Hepatocyte (in vitro differentiated cells): Measurements from ENCODE around the gene MGMT. TPM values are rescaled to one million over a fixed set of nuclear protein-coding genes. Genes with fewer than 3 reads are reported as not detected.

ENCODE experiments used
- DNase-seq: peaks from one replicate; pipeline ENCODE4 v3.0.0-alpha.2; 2016; ENCODE audit warnings: low spot score
- H2AFZ ChIP-seq: fragments of 200-600 bp; sonication (generic); 2 replicates; pipeline ENCODE4 v1.6.0; 2016; ENCODE audit warnings: antibody characterized with exemption, mild to moderate bottlenecking
- H3K27ac ChIP-seq: fragments of 200-600 bp; sonication (generic); 2 replicates; pipeline ENCODE4 v1.5.1; 2016; ENCODE audit warnings: mild to moderate bottlenecking
- H3K27me3 ChIP-seq: fragments of 200-600 bp; sonication (generic); 2 replicates; pipeline ENCODE4 v1.6.1; 2016
- H3K36me3 ChIP-seq: fragments of 200-600 bp; sonication (generic); replicated peaks from 2 replicates; pipeline ENCODE4 v1.5.1; 2016; ENCODE audit warnings: low read depth; ENCODE audit not compliant: insufficient read depth
- H3K4me1 ChIP-seq: fragments of 200-600 bp; sonication (generic); 2 replicates; pipeline ENCODE4 v1.5.1; 2016; ENCODE audit warnings: mild to moderate bottlenecking, moderate library complexity; ENCODE audit not compliant: insufficient read depth
- H3K4me2 ChIP-seq: fragments of 200-600 bp; sonication (generic); 2 replicates; pipeline ENCODE4 v1.6.0; 2016
- H3K4me3 ChIP-seq: fragments of 200-600 bp; sonication (generic); 2 replicates; pipeline ENCODE4 v1.5.1; 2016; ENCODE audit warnings: mild to moderate bottlenecking
- H3K79me2 ChIP-seq: fragments of 200-600 bp; sonication (generic); 2 replicates; pipeline ENCODE4 v1.6.0; 2017; ENCODE audit warnings: mild to moderate bottlenecking
- H3K9me2 ChIP-seq: fragments of 200-600 bp; sonication (generic); replicated peaks from 2 replicates; pipeline ENCODE4 v1.6.0; 2017; ENCODE audit warnings: mild to moderate bottlenecking; ENCODE audit not compliant: insufficient read depth
- H3K9me3 ChIP-seq: fragments of 200-600 bp; sonication (generic); 2 replicates; pipeline ENCODE4 v1.5.1; 2016; ENCODE audit warnings: low read depth, mild to moderate bottlenecking
- H4K20me1 ChIP-seq: fragments of 200-600 bp; sonication (generic); 2 replicates; pipeline ENCODE4 v1.6.0; 2016; ENCODE audit warnings: mild to moderate bottlenecking; ENCODE audit not compliant: insufficient read depth, poor library complexity, severe bottlenecking
- CTCF ChIP-seq: fragments of 200-600 bp; sonication (generic); IDR thresholded peaks from 2 replicates; pipeline ENCODE4 v1.5.1; 2016; ENCODE audit warnings: antibody characterized with exemption, mild to moderate bottlenecking; ENCODE audit not compliant: poor library complexity
- EZH2 ChIP-seq: fragments of 200-600 bp; sonication (generic); IDR thresholded peaks from 2 replicates; pipeline ENCODE4 v1.6.1; 2016; ENCODE audit warnings: antibody characterized with exemption, mild to moderate bottlenecking, borderline replicate concordance
- EZH2phosphoT487 ChIP-seq: fragments of 200-600 bp; sonication (generic); IDR thresholded peaks from one replicate; pipeline ENCODE4 v1.6.1; 2018; ENCODE audit warnings: antibody characterized with exemption, mild to moderate bottlenecking, low read depth, moderate library complexity; ENCODE audit not compliant: unreplicated experiment, severe bottlenecking
- WGBS: methylation state at CpG from one replicate; pipeline ENCODE4 v1.1.6; 2016; ENCODE audit warnings: low lambda C conversion rate; ENCODE audit errors: missing lambda C conversion rate; 5-methylcytosine and 5-hydroxymethylcytosine counted together
- polyA plus RNA-seq: library from polyadenylated mRNA; unstranded; fragments of >200 nt; fragmentation: Nextera tagmentation; extraction: Ambion mirVana; gene quantifications from 2 replicates; pipeline ENCODE4 v1.2.1, GENCODE V29; 2016
- total RNA-seq: library from RNA; depleted of rRNA; stranded (reverse); fragments of >200 nt; gene quantifications from 2 replicates; pipeline ENCODE4 v1.2.3, GENCODE V29; 2014

The MGMT gene
- total and polyA plus RNA-seq, 2 experiments from 2014 or later, result 41.5 to 41.9 TPM

- Histone ChIP-seq H3K27me3 (no peaks in the 10 kb centered on the region), H3K4me3 (no peak overlapping the region), H3K4me2 (no peak overlapping the region), H3K27ac (no peak overlapping the region), H3K36me3 (no peaks in the 10 kb centered on the region), H3K9me2 (no peaks in the 10 kb centered on the region), H4K20me1 (no peaks in the 10 kb centered on the region), H3K79me2 (no peaks in the 10 kb centered on the region), H2AFZ (no peak overlapping the region), H3K9me3 (no peaks in the 10 kb centered on the region), H3K4me1 (no peaks in the 10 kb centered on the region)
- TF ChIP-seq EZH2phosphoT487, result no peak
- no peak for TF ChIP-seq CTCF
- WGBS, result 67% methylated on average over 6 of the region's 6 CpGs
- no peak for DNase-seq
Observed at GRCh38 chr10:129648856-129649255, 181.8 kb downstream of the MGMT start.

- 94% methylated on average over 15 of the region's 15 CpGs for WGBS
- Histone ChIP-seq H3K79me2 (no peaks in the 10 kb centered on the region), H3K9me3 (no peaks in the 10 kb centered on the region), H3K27me3 (no peaks in the 10 kb centered on the region), H3K9me2 (no peaks in the 10 kb centered on the region), H3K4me2 (no peak overlapping the region), H3K27ac (no peak overlapping the region), H3K4me3 (no peak overlapping the region), H2AFZ (no peak overlapping the region), H3K4me1 (no peaks in the 10 kb centered on the region), H4K20me1 (no peaks in the 10 kb centered on the region), H3K36me3 (no peaks in the 10 kb centered on the region)
- no peak for DNase-seq
- no peak for TF ChIP-seq EZH2
- no peak for TF ChIP-seq CTCF
- TF ChIP-seq EZH2phosphoT487, result no peak
Observed at GRCh38 chr10:129652021-129652420, 185.0 kb downstream of the MGMT start.

- Histone ChIP-seq H3K27me3 (no peaks in the 10 kb centered on the region), H3K4me2 (no peak overlapping the region), H3K27ac (no peak overlapping the region), H3K4me3 (no peak overlapping the region), H3K9me3 (no peaks in the 10 kb centered on the region), H3K36me3 (no peaks in the 10 kb centered on the region), H3K9me2 (no peaks in the 10 kb centered on the region), H4K20me1 (no peaks in the 10 kb centered on the region), H3K4me1 (no peaks in the 10 kb centered on the region), H2AFZ (no peak overlapping the region), H3K79me2 (no peaks in the 10 kb centered on the region)
- TF ChIP-seq CTCF, result no peak
- TF ChIP-seq EZH2phosphoT487, result no peak
- TF ChIP-seq EZH2, result no peak
- WGBS, result 94% methylated on average over 22 of the region's 22 CpGs
- DNase-seq, result no peak
Observed at GRCh38 chr10:129652521-129653201, 185.6 kb downstream of the MGMT start.
